Adrenal gland (tissue), 12 donors: Measurements from ENCODE around the gene HPSE2. TPM values are rescaled to one million over a fixed set of nuclear protein-coding genes. Genes with fewer than 3 reads are reported as not detected.

ENCODE experiments used
- DNase-seq, 7 donors: peaks; one replicate each; pipeline ENCODE4 v3.0.0-alpha.2; 2019 to 2020
- H3K27ac ChIP-seq, 5 donors: fragments of 200-600 bp; sonication (generic) in 4 of 5; 1 replicate in 3 of 5; 2 replicates in 2 of 5; pipeline versions ENCODE4 v1.5.1 to v1.8.0; 2016 to 2020; ENCODE audit warnings: mild to moderate bottlenecking in 1 of 5
- H3K27me3 ChIP-seq: fragments of 200-600 bp; 2 replicates; pipeline ENCODE4 v1.8.0; 2021
- H3K36me3 ChIP-seq, 2 donors: fragments of 200-600 bp; replicated peaks in 1 of 2; 1 replicate in 1 of 2; 2 replicates in 1 of 2; pipeline versions ENCODE4 v1.5.1 to v1.8.0; 2018 to 2022
- H3K4me1 ChIP-seq, 2 donors: fragments of 200-600 bp; replicated peaks in 1 of 2; 1 replicate in 1 of 2; 2 replicates in 1 of 2; pipeline versions ENCODE4 v1.5.1 to v1.8.0; 2018 to 2021
- H3K4me3 ChIP-seq, 4 donors: fragments of 200-600 bp; sonication (generic) in 3 of 4; one replicate each; pipeline ENCODE4 v1.5.1; 2016 to 2018
- H3K9me3 ChIP-seq, 3 donors: fragments of 200-600 bp; sonication (generic) in 1 of 3; replicated peaks in 1 of 3; 1 replicate in 2 of 3; 2 replicates in 1 of 3; pipeline versions ENCODE4 v1.5.1 to v1.8.0; 2016 to 2021
- CTCF ChIP-seq, 6 experiments: fragments of 450-650 bp in 4 of 6; fragments of 200-600 bp in 2 of 6; sonication (generic) in 1 of 6; IDR thresholded peaks; 1 replicate in 5 of 6; 2 replicates in 1 of 6; pipeline versions ENCODE4 v1.5.1 to v1.8.0; 2016 to 2021; ENCODE audit warnings: antibody characterized with exemption in 6 of 6, mild to moderate bottlenecking in 2 of 6, moderate library complexity in 1 of 6
- POLR2A ChIP-seq, 2 donors: fragments of 450-650 bp; IDR thresholded peaks; one replicate each; pipeline ENCODE4 v1.6.1; 2017; ENCODE audit warnings: antibody characterized with exemption in 2 of 2, mild to moderate bottlenecking in 2 of 2, moderate library complexity in 1 of 2
- WGBS, 4 donors: extraction: QIAGEN DNeasy Blood & Tissue Kit in 2 of 4; methylation state at CpG; one replicate each; pipeline versions ENCODE4 v1.1.5 to v1.1.7; 2013 to 2017; 5-methylcytosine and 5-hydroxymethylcytosine counted together
- intact Hi-C, 2 donors: fragments of 100-400 bp; cut with DNase I; formaldehyde crosslinking; loops; one replicate each; pipeline versions ENCODE4 v1.14.1 to v1.15.0; 2022 to 2023
- polyA plus RNA-seq, 3 donors: library from polyadenylated mRNA; stranded (reverse); fragments of 200-250 nt in 2 of 3; fragments of 350-450 nt in 1 of 3; fragmentation: Illumina TruSeq in 1 of 3; extraction: RNeasy Lipid Tissue Mini Kit (QIAGEN cat#74804) in 1 of 3; gene quantifications; one replicate each; pipeline ENCODE4 v1.2.3, GENCODE V29; 2013 to 2014
- total RNA-seq, 9 donors: library from RNA; depleted of rRNA in 4 of 9; stranded (reverse); fragments of >200 nt in 4 of 9; fragments of 120-200 nt in 1 of 9; fragmentation: NEBNext Ultra II Directional in 1 of 9; extraction: Animal tissue kit (Norgen Biotek cat#: 25700) in 1 of 9; gene quantifications; one replicate each; pipeline versions ENCODE4 v1.1.0 to v1.2.4, GENCODE V29; 2013 to 2023
- donor health status: healthy with polysubstance abuse.
- donor health status: Bipolar disorder and iron deficiency.
- donor health status: DM: yes; HTN: yes; CAD: no.
- donor health status: DM: no; HTN: no; CAD: no.
- donor health status: DM: no; HTN: no; CAD: no.
- donor health status: DM: yes; HTN: yes; CAD: no.

The HPSE2 gene
- total and polyA plus RNA-seq, 12 donors: under 0.01 to 0.16 (median 0.10) TPM; not detected in 9

- H3K9me3 ChIP-seq: no peaks in the 10 kb centered on the region
- intact Hi-C loops: no loop called here
- no peak overlapping the region for H3K4me3 ChIP-seq
- no peaks in the 10 kb centered on the region for H3K36me3 ChIP-seq
- WGBS, 4 donors: 77 to 81% (median 79%) methylated on average over 1 of the region's 1 CpG
- H3K27me3 ChIP-seq: no peaks in the 10 kb centered on the region
- no peak for DNase-seq
- no peak for TF ChIP-seq POLR2A (IDR thresholded peaks at IDR 0.05)
- no peak for TF ChIP-seq CTCF (IDR thresholded peaks at IDR 0.05)
- H3K4me1 ChIP-seq: no peaks in the 10 kb centered on the region
- no peak overlapping the region for H3K27ac ChIP-seq
Measured at GRCh38 chr10:99005254-99005653, 230.4 kb downstream of the HPSE2 start.

- Histone ChIP-seq H3K9me3 (no peaks in the 10 kb centered on the region), H3K36me3 (no peaks in the 10 kb centered on the region), H3K27me3 (no peaks in the 10 kb centered on the region), H3K27ac (no peak overlapping the region), H3K4me1 (no peaks in the 10 kb centered on the region), H3K4me3 (no peak overlapping the region)
- no peak for TF ChIP-seq CTCF (IDR thresholded peaks at IDR 0.05)
- no peak for DNase-seq
- WGBS, 4 donors: 52 to 70% (median 67%) methylated on average over 1 of the region's 1 CpG
- intact Hi-C loops: no loop called here
Measured at GRCh38 chr10:99004738-99005137, 230.9 kb downstream of the HPSE2 start.

- Histone ChIP-seq H3K27me3 (no peaks in the 10 kb centered on the region), H3K36me3 (no peaks in the 10 kb centered on the region), H3K4me3 (no peak overlapping the region), H3K4me1 (no peaks in the 10 kb centered on the region), H3K27ac (no peak overlapping the region), H3K9me3 (no peaks in the 10 kb centered on the region)
- no peak for TF ChIP-seq POLR2A (IDR thresholded peaks at IDR 0.05)
- TF ChIP-seq CTCF (IDR thresholded peaks at IDR 0.05): no peak
- intact Hi-C loops: no loop called here
- no peak for DNase-seq
- WGBS, 4 donors: 83 to 96% (median 86%) methylated on average over 1 of the region's 1 CpG
Measured at GRCh38 chr10:99002392-99002791, 233.3 kb downstream of the HPSE2 start.

GRCh38 chr10:98997596-98997995 is 238.1 kb downstream of the HPSE2 start:
- no peaks in the 10 kb centered on the region for H3K4me1 ChIP-seq
- intact Hi-C loops: no loop called here
- no peak overlapping the region for H3K27ac ChIP-seq
- TF ChIP-seq POLR2A (IDR thresholded peaks at IDR 0.05) (no peak), CTCF (IDR thresholded peaks at IDR 0.05) (no peak)
- H3K27me3 ChIP-seq: no peaks in the 10 kb centered on the region
- DNase-seq: no peak
- H3K4me3 ChIP-seq: no peak overlapping the region
- no peaks in the 10 kb centered on the region for H3K36me3 ChIP-seq
- H3K9me3 ChIP-seq: no peaks in the 10 kb centered on the region
- 64 to 71% (median 70%) methylated on average over 4 of the region's 4 CpGs for WGBS, 4 donors
